ENCODE data around the gene SLC39A2.

GRCh38 chr14:21018286-21018685 lies 19.2 kb downstream of the SLC39A2 start:
- TF ChIP-seq SIN3A (IDR thresholded peaks at IDR 0.05; ENCODE audit: borderline replicate concordance, insufficient read depth, low read length) (no peak), POLR2AphosphoS5 (IDR thresholded peaks at IDR 0.05; ENCODE audit: low read depth, low read length) (no peak), REST (IDR thresholded peaks at IDR 0.05; ENCODE audit: insufficient read depth in 1 of 2, low read depth in 2 of 2, low read length in 2 of 2) (no peak), FOXP2 (optimal IDR thresholded peaks at IDR 0.05; ENCODE audit: borderline replicate concordance, extremely low read depth, extremely low read length, insufficient read depth) (no peak)
